ENCODE measurements around the gene KLF4.

- TF ChIP-seq CEBPB (IDR thresholded peaks at IDR 0.05; ENCODE audit: low read depth, low read length): no peak
- TF ChIP-seq CTCF (conservative IDR thresholded peaks at IDR 0.05; ENCODE audit: low read depth, low read length): no peak
- TF ChIP-seq ELK1 (IDR thresholded peaks at IDR 0.05; ENCODE audit: borderline replicate concordance, low read depth, low read length): no peak
- TF ChIP-seq MAFK (IDR thresholded peaks at IDR 0.05; ENCODE audit: low read depth, low read length): no peak
Observed at GRCh38 chr9:107446491-107446890, 43.1 kb downstream of the KLF4 start.
